DMS 273 treated with DMSO at 0.1 percent for 48 hours (cell line): ENCODE measurements around the gene SP4.

Experiments
- DNase-seq: peaks from one replicate; lab custom pipeline; 2025; lab: John Stamatoyannopoulos, UW

The SP4 gene

GRCh38 chr7:21427871-21428658 is at the start of gene SP4:
TSS of gene SP4 (plus strand) at chr7:21428083. CDS start at chr7:21428252, 169 bp downstream.
- DNase-seq: peak; percentile 93

- no peak for DNase-seq
Measured at GRCh38 chr7:21383227-21384220, 44.4 kb upstream of the SP4 start.

- no peak for DNase-seq
Measured at GRCh38 chr7:21393937-21394336, 33.9 kb upstream of the SP4 start.

GRCh38 chr7:21401944-21402343 is 25.9 kb upstream of the SP4 start:
- DNase-seq: no peak

GRCh38 chr7:21407796-21408480 is 19.9 kb upstream of the SP4 start:
- DNase-seq: no peak

GRCh38 chr7:21408481-21408820 is 19.4 kb upstream of the SP4 start:
- DNase-seq: no peak

- DNase-seq: no peak
Measured at GRCh38 chr7:21412410-21412851, 15.5 kb upstream of the SP4 start.

- DNase-seq: no peak
Measured at GRCh38 chr7:21412957-21413356, 14.9 kb upstream of the SP4 start.

GRCh38 chr7:21413502-21413901 is 14.4 kb upstream of the SP4 start:
- DNase-seq: no peak

GRCh38 chr7:21414795-21415393 is 13.0 kb upstream of the SP4 start:
- no peak for DNase-seq

- DNase-seq: no peak
Measured at GRCh38 chr7:21417647-21418046, 10.2 kb upstream of the SP4 start.

GRCh38 chr7:21422751-21423150 is 5.1 kb upstream of the SP4 start:
- DNase-seq: no peak

- DNase-seq: no peak
Measured at GRCh38 chr7:21425290-21425689, 2.6 kb upstream of the SP4 start.

- no peak for DNase-seq
Measured at GRCh38 chr7:21426286-21427181, 1.3 kb upstream of the SP4 start.

GRCh38 chr7:21427182-21427870 is 557 bp upstream of the SP4 start:
- peak; percentile 100 for DNase-seq

GRCh38 chr7:21428659-21428941 is 717 bp downstream of the SP4 start:
- no peak for DNase-seq

- DNase-seq: no peak
Measured at GRCh38 chr7:21429021-21429420, 1.1 kb downstream of the SP4 start.

GRCh38 chr7:21429786-21430574 is 2.1 kb downstream of the SP4 start:
- no peak for DNase-seq

GRCh38 chr7:21430575-21430954 is 2.7 kb downstream of the SP4 start:
- no peak for DNase-seq
